Activated naive CD4-positive, alpha-beta T cell treated with anti-CD3 and anti-CD28 coated beads, Interleukin-2, amount 50 U/mL, for 72 hours (primary cell): ENCODE results near the gene VAV2. TPM values are rescaled to one million over a fixed set of nuclear protein-coding genes. Genes with fewer than 3 reads are reported as not detected.
A peak's percentile ranks its signal among the peaks of the same experiment; 100 is the strongest.

ENCODE experiments used
- ATAC-seq, 2 donors: fragments of 150-1000 bp; cut with Tn5 transposase; 2 replicates each; pipeline ENCODE4 v1.10.0; 2021; ENCODE audit warnings: mild to moderate bottlenecking in 2 of 2, moderate library complexity in 2 of 2
- DNase-seq, 2 donors: peaks; one replicate each; pipeline ENCODE4 v3.0.0; 2021 to 2022; ENCODE audit warnings: low spot score in 2 of 2
- H3K27ac Mint-ChIP-seq, 2 donors: one replicate each; pipeline ENCODE4 v1.8.0; 2022; ENCODE audit warnings: mild to moderate bottlenecking in 2 of 2, mixed read lengths in 2 of 2
- H3K36me3 Mint-ChIP-seq, 2 donors: one replicate each; pipeline ENCODE4 v1.8.0; 2022; ENCODE audit warnings: mixed read lengths in 2 of 2
- H3K9me3 Mint-ChIP-seq, 2 donors: one replicate each; pipeline ENCODE4 v1.8.0; 2022; ENCODE audit warnings: mixed read lengths in 2 of 2
- total RNA-seq, 2 donors: library from RNA; stranded (reverse); gene quantifications; one replicate each; pipeline ENCODE4 v1.2.3, GENCODE V29; 2022

The VAV2 gene
- total RNA-seq, 2 donors from 2014 or later = 7.5 to 9.1 TPM

GRCh38 chr9:133730994-133731715 is 261.0 kb downstream of the VAV2 start:
- H3K9me3 Mint-ChIP-seq = no peaks in the 10 kb centered on the region
- ATAC-seq (no peak), DNase-seq (no peak)
- H3K27ac Mint-ChIP-seq = no peak overlapping the region
- no peaks in the 10 kb centered on the region for H3K36me3 Mint-ChIP-seq

- Mint-ChIP-seq H3K9me3 (no peaks in the 10 kb centered on the region), H3K27ac (no peak overlapping the region), H3K36me3 (no peaks in the 10 kb centered on the region)
- no peak for ATAC-seq
- no peak for DNase-seq
Measured at GRCh38 chr9:133729617-133730281, 262.4 kb downstream of the VAV2 start.

- ATAC-seq = no peak
Measured at GRCh38 chr9:133728856-133729616, 263.1 kb downstream of the VAV2 start.

GRCh38 chr9:133727876-133728441 is 264.2 kb downstream of the VAV2 start:
- no peak overlapping the region for H3K27ac Mint-ChIP-seq
- ATAC-seq (no peak), DNase-seq (peak in 1 of 2 donors; percentile 40)
- H3K36me3 Mint-ChIP-seq = no peaks in the 10 kb centered on the region
- no peaks in the 10 kb centered on the region for H3K9me3 Mint-ChIP-seq

More at GRCh38 chr9:133728856-133729616, 263.1 kb downstream of the VAV2 start:
- Mint-ChIP-seq H3K9me3 (no peaks in the 10 kb centered on the region), H3K27ac (no peak overlapping the region), H3K36me3 (no peaks in the 10 kb centered on the region)
- DNase-seq = no peak

GRCh38 chr9:133727277-133727875 is 264.7 kb downstream of the VAV2 start:
- Mint-ChIP-seq H3K9me3 (no peaks in the 10 kb centered on the region), H3K36me3 (no peaks in the 10 kb centered on the region), H3K27ac (no peak overlapping the region)
- DNase-seq = peak in 1 of 2 donors; percentile 46
- ATAC-seq = no peak

GRCh38 chr9:133726401-133727276 is 265.5 kb downstream of the VAV2 start:
- DNase-seq = peak; percentile 50 to 53
- Mint-ChIP-seq H3K36me3 (no peaks in the 10 kb centered on the region), H3K27ac (no peak overlapping the region), H3K9me3 (no peaks in the 10 kb centered on the region)
- ATAC-seq = peak; percentile 66 to 79

- Mint-ChIP-seq H3K27ac (no peak overlapping the region), H3K36me3 (peaks cover 0 to 3% of the 10 kb centered on the region in 2 donors), H3K9me3 (peaks cover 0 to under 1% of the 10 kb centered on the region in 2 donors)
- DNase-seq (peak in 1 of 2 donors; percentile 23), ATAC-seq (no peak)
Measured at GRCh38 chr9:133725886-133726285, 266.2 kb downstream of the VAV2 start.

- ATAC-seq = no peak
- DNase-seq = no peak
- peak overlapping the region; percentile 15 to 33 for H3K27ac Mint-ChIP-seq
- H3K9me3 Mint-ChIP-seq = peaks cover 0 to 5% of the 10 kb centered on the region in 2 donors
- H3K36me3 Mint-ChIP-seq = peaks cover 0 to 8% of the 10 kb centered on the region in 2 donors
Measured at GRCh38 chr9:133718563-133719315, 273.4 kb downstream of the VAV2 start.

GRCh38 chr9:133717113-133718031 is 274.8 kb downstream of the VAV2 start:
- no peak for ATAC-seq
- H3K27ac Mint-ChIP-seq = no peak overlapping the region
- no peak for DNase-seq
- H3K9me3 Mint-ChIP-seq = peaks cover 0 to 5% of the 10 kb centered on the region in 2 donors
- H3K36me3 Mint-ChIP-seq = peaks cover 0 to 8% of the 10 kb centered on the region in 2 donors

- DNase-seq (no peak), ATAC-seq (no peak)
- no peak overlapping the region for H3K27ac Mint-ChIP-seq
- peaks cover 0 to 5% of the 10 kb centered on the region in 2 donors for H3K9me3 Mint-ChIP-seq
- H3K36me3 Mint-ChIP-seq = peaks cover 0 to 8% of the 10 kb centered on the region in 2 donors
Measured at GRCh38 chr9:133716564-133717112, 275.5 kb downstream of the VAV2 start.

GRCh38 chr9:133715866-133716563 is 276.1 kb downstream of the VAV2 start:
- no peak for DNase-seq
- peaks cover 0 to 6% of the 10 kb centered on the region in 2 donors for H3K36me3 Mint-ChIP-seq
- H3K9me3 Mint-ChIP-seq = peaks cover 0 to 5% of the 10 kb centered on the region in 2 donors
- H3K27ac Mint-ChIP-seq = peak overlapping the region in 1 of 2 donors; percentile 37
- ATAC-seq = peak; percentile 35 to 50

- peak in 1 of 2 donors; percentile 30 for ATAC-seq
- no peak for DNase-seq
- Mint-ChIP-seq H3K36me3 (peaks cover 0 to under 1% of the 10 kb centered on the region in 2 donors), H3K9me3 (no peaks in the 10 kb centered on the region), H3K27ac (peak overlapping the region in 1 of 2 donors; percentile 37)
Measured at GRCh38 chr9:133715295-133715865, 276.7 kb downstream of the VAV2 start.
